Activated T-helper 9 cell treated with anti-CD3 and anti-CD28 coated beads, Interleukin-2, amount 50 U/mL, for 16 hours (primary cell): Measurements from ENCODE around the gene MACROD2.

Source experiments
- DNase-seq: peaks from one replicate; pipeline ENCODE4 v3.0.0-alpha.2; 2020; ENCODE audit warnings: low read depth

MACROD2 gene

GRCh38 chr20:15447549-15447948 is 1452.2 kb downstream of the MACROD2 start:
- no peak for DNase-seq

- no peak for DNase-seq
These were observed 1453.7 kb downstream of the MACROD2 start for GRCh38 chr20:15449061-15449460.

GRCh38 chr20:15451241-15451640 is 1455.9 kb downstream of the MACROD2 start:
- DNase-seq, result no peak

- no peak for DNase-seq
These were observed 1460.0 kb downstream of the MACROD2 start for GRCh38 chr20:15455279-15455678.

- DNase-seq, result no peak
These were observed 1466.6 kb downstream of the MACROD2 start for GRCh38 chr20:15461938-15462337.

- DNase-seq, result no peak
These were observed 1480.2 kb downstream of the MACROD2 start for GRCh38 chr20:15475483-15475882.

GRCh38 chr20:15476186-15476585 is 1480.9 kb downstream of the MACROD2 start:
- no peak for DNase-seq

GRCh38 chr20:15476781-15477180 is 1481.5 kb downstream of the MACROD2 start:
- DNase-seq, result no peak

GRCh38 chr20:15482525-15482924 is 1487.2 kb downstream of the MACROD2 start:
- no peak for DNase-seq

GRCh38 chr20:15485519-15485918 is 1490.2 kb downstream of the MACROD2 start:
- no peak for DNase-seq

GRCh38 chr20:15487030-15487429 is 1491.7 kb downstream of the MACROD2 start:
- DNase-seq, result no peak

GRCh38 chr20:15487682-15488081 is 1492.4 kb downstream of the MACROD2 start:
- no peak for DNase-seq

- no peak for DNase-seq
These were observed 1496.3 kb downstream of the MACROD2 start for GRCh38 chr20:15491575-15491974.

GRCh38 chr20:15494851-15495250 is 1499.5 kb downstream of the MACROD2 start:
- DNase-seq, result no peak

GRCh38 chr20:15496501-15497039 is 1501.3 kb downstream of the MACROD2 start:
- no peak for DNase-seq

GRCh38 chr20:15498926-15499325 is 1503.6 kb downstream of the MACROD2 start:
- DNase-seq, result no peak

- no peak for DNase-seq
These were observed 1511.0 kb downstream of the MACROD2 start for GRCh38 chr20:15506311-15506710.

- DNase-seq, result no peak
These were observed 1511.8 kb downstream of the MACROD2 start for GRCh38 chr20:15507151-15507550.

- DNase-seq, result no peak
These were observed 1516.2 kb downstream of the MACROD2 start for GRCh38 chr20:15511551-15511950.

GRCh38 chr20:15512916-15513315 is 1517.6 kb downstream of the MACROD2 start:
- no peak for DNase-seq

GRCh38 chr20:15515691-15516090 is 1520.4 kb downstream of the MACROD2 start:
- DNase-seq, result no peak

- no peak for DNase-seq
These were observed 1525.7 kb downstream of the MACROD2 start for GRCh38 chr20:15520930-15521524.

GRCh38 chr20:15523400-15523799 is 1528.1 kb downstream of the MACROD2 start:
- no peak for DNase-seq

GRCh38 chr20:15528391-15529111 is 1533.2 kb downstream of the MACROD2 start:
- DNase-seq, result no peak
